Measurements from ENCODE around the gene XIRP1. TPM values are rescaled to one million over a fixed set of nuclear protein-coding genes. Genes with fewer than 3 reads are reported as not detected.

XIRP1 gene
- total RNA-seq, 4 donors from 2014 or later = 0.40 TPM; not detected in 3

GRCh38 chr3:39202094-39202493, 9.7 kb upstream of the XIRP1 start:
- H3K27me3 ChIP-seq = peaks cover 27% of the 10 kb centered on the region
- no peak overlapping the region for H3K27ac ChIP-seq
- no peaks in the 10 kb centered on the region for H3K36me3 ChIP-seq
- no peak for ATAC-seq
- peaks cover 0 to 11% (median 0%) of the 10 kb centered on the region in 3 donors for H3K9me3 ChIP-seq
- no peak overlapping the region for H3K4me3 ChIP-seq
- peaks cover 0 to 4% (median 0%) of the 10 kb centered on the region in 3 donors for H3K4me1 ChIP-seq
- TF ChIP-seq POLR2A (IDR thresholded peaks at IDR 0.05) = no peak
- no peak for TF ChIP-seq EP300 (IDR thresholded peaks at IDR 0.05)
- TF ChIP-seq POLR2AphosphoS5 (IDR thresholded peaks at IDR 0.05) = no peak
- no peak for TF ChIP-seq CTCF (IDR thresholded peaks at IDR 0.05)
- no CpG with 5 or more reads among the region's 3 CpGs for WGBS, 2 donors (ENCODE audit: low coverage in 1 of 2)

GRCh38 chr3:39196671-39197356, 4.4 kb upstream of the XIRP1 start:
- Histone ChIP-seq H3K4me3 (no peak overlapping the region), H3K27me3 (peaks cover 6% of the 10 kb centered on the region), H3K4me1 (peaks cover 0 to 15% (median 7%) of the 10 kb centered on the region in 3 donors), H3K9me3 (peaks cover 0 to 6% (median 0%) of the 10 kb centered on the region in 3 donors), H3K36me3 (no peaks in the 10 kb centered on the region), H3K27ac (peak overlapping the region in 2 of 4 donors; percentile 37 to 57)
- WGBS, 2 donors (ENCODE audit: low coverage in 1 of 2) = 21 to 29% methylated on average over 3 to 6 of the region's 6 CpGs
- TF ChIP-seq CTCF (IDR thresholded peaks at IDR 0.05) (no peak), EP300 (IDR thresholded peaks at IDR 0.05) (no peak)
- ATAC-seq = no peak

- Histone ChIP-seq H3K27ac (no peak overlapping the region), H3K9me3 (peaks cover 0 to under 1% (median 0%) of the 10 kb centered on the region in 3 donors), H3K4me3 (no peak overlapping the region), H3K36me3 (no peaks in the 10 kb centered on the region), H3K4me1 (peaks cover 0 to 15% (median 7%) of the 10 kb centered on the region in 3 donors), H3K27me3 (no peaks in the 10 kb centered on the region)
- TF ChIP-seq EP300 (IDR thresholded peaks at IDR 0.05) = no peak
- ATAC-seq = no peak
- WGBS, 2 donors (ENCODE audit: low coverage in 1 of 2) = 85 to 87% methylated on average over 3 of the region's 3 CpGs
These were observed 3.6 kb upstream of the XIRP1 start for GRCh38 chr3:39196034-39196433.

- WGBS, 2 donors (ENCODE audit: low coverage in 1 of 2) = 82 to 100% methylated on average over 1 to 2 of the region's 7 CpGs
- H3K4me3 ChIP-seq = no peak overlapping the region
- H3K4me1 ChIP-seq = peaks cover 0 to 24% (median 11%) of the 10 kb centered on the region in 3 donors
- H3K9me3 ChIP-seq = no peaks in the 10 kb centered on the region
- no peak for ATAC-seq
- H3K27ac ChIP-seq = no peak overlapping the region
- H3K36me3 ChIP-seq = no peaks in the 10 kb centered on the region
- TF ChIP-seq EP300 (IDR thresholded peaks at IDR 0.05) (no peak), CTCF (IDR thresholded peaks at IDR 0.05) (no peak), POLR2A (IDR thresholded peaks at IDR 0.05) (no peak), POLR2AphosphoS5 (IDR thresholded peaks at IDR 0.05) (no peak)
- H3K27me3 ChIP-seq = no peaks in the 10 kb centered on the region
These were observed 996 bp upstream of the XIRP1 start for GRCh38 chr3:39193391-39193790.

- Histone ChIP-seq H3K27ac (no peak overlapping the region), H3K4me1 (peaks cover 0 to 17% (median 9%) of the 10 kb centered on the region in 3 donors), H3K27me3 (no peaks in the 10 kb centered on the region), H3K36me3 (no peaks in the 10 kb centered on the region), H3K4me3 (no peak overlapping the region), H3K9me3 (no peaks in the 10 kb centered on the region)
- no peak for TF ChIP-seq EP300 (IDR thresholded peaks at IDR 0.05)
- TF ChIP-seq CTCF (IDR thresholded peaks at IDR 0.05) = no peak
- no peak for TF ChIP-seq POLR2AphosphoS5 (IDR thresholded peaks at IDR 0.05)
- TF ChIP-seq POLR2A (IDR thresholded peaks at IDR 0.05) = no peak
- ATAC-seq = no peak
- WGBS, 2 donors (ENCODE audit: low coverage in 1 of 2) = 90% methylated on average over 2 of the region's 3 CpGs; no CpG with 5 or more reads in 1 of the 2 donors
These were observed 622 bp downstream of the XIRP1 start for GRCh38 chr3:39191773-39192172.

Data from gastroesophageal sphincter (tissue), 4 donors.